Cardiac muscle cell (in vitro differentiated cells and primary cell): ENCODE data around the gene EIF4H. TPM values are rescaled to one million over a fixed set of nuclear protein-coding genes. Genes with fewer than 3 reads are reported as not detected.
A peak's percentile ranks its signal among the peaks of the same experiment; 100 is the strongest.

Source experiments
- DNase-seq, 2 donors: peaks; one replicate each; pipeline versions ENCODE4 v3.0.0 to v3.0.0-alpha.2; 2010 to 2017; ENCODE audit warnings: low read depth in 1 of 2, low spot score in 1 of 2
- H3K27ac ChIP-seq: fragments of 200-600 bp; sonication (generic); 2 replicates; pipeline ENCODE4 v1.5.1; 2016
- H3K27me3 ChIP-seq: fragments of 200-600 bp; sonication (generic); 2 replicates; pipeline ENCODE4 v1.6.0; 2016; ENCODE audit warnings: control low read depth
- H3K36me3 ChIP-seq: fragments of 200-600 bp; sonication (generic); 2 replicates; pipeline ENCODE4 v1.5.1; 2016; ENCODE audit warnings: control low read depth
- H3K4me1 ChIP-seq: fragments of 200-600 bp; sonication (generic); 2 replicates; pipeline ENCODE4 v1.8.1; 2017; ENCODE audit warnings: low read depth, mild to moderate bottlenecking, mixed run types
- H3K4me3 ChIP-seq: fragments of 200-600 bp; sonication (generic); 2 replicates; pipeline ENCODE4 v1.5.1; 2016; ENCODE audit warnings: mild to moderate bottlenecking
- H3K9me3 ChIP-seq: fragments of 200-600 bp; sonication (generic); 2 replicates; pipeline ENCODE4 v1.5.1; 2017; ENCODE audit warnings: low read depth, mild to moderate bottlenecking, control low read depth
- CTCF ChIP-seq: IDR thresholded peaks from 2 replicates; pipeline ENCODE4 v1.5.1; 2012; ENCODE audit warnings: low read depth, mild to moderate bottlenecking, low read length
- polyA plus RNA-seq: library from polyadenylated mRNA; unstranded; fragments of >200 nt; fragmentation: Nextera tagmentation; extraction: Ambion mirVana; gene quantifications from 2 replicates; pipeline ENCODE4 v1.2.1, GENCODE V29; 2016
- total RNA-seq: library from RNA; depleted of rRNA; stranded (reverse); fragments of >200 nt; gene quantifications from 2 replicates; pipeline ENCODE4 v1.2.3, GENCODE V29; 2016

EIF4H gene
- total RNA-seq = 314 and 330 TPM in 2 replicates
- polyA plus RNA-seq = 323 and 395 TPM in 2 replicates

- H3K4me3 ChIP-seq = peak within 1 kb of the TSS; percentile 55
- H3K4me1 ChIP-seq = peaks cover 5% of the 10 kb centered on the region
- DNase-seq = peak; percentile 96 to 98
- H3K27ac ChIP-seq = peak within 1 kb of the TSS; percentile 98
- no peak for TF ChIP-seq CTCF
- no peaks in the 10 kb centered on the region for H3K27me3 ChIP-seq
- H3K36me3 ChIP-seq = no peaks in the 10 kb centered on the region
- no peaks in the 10 kb centered on the region for H3K9me3 ChIP-seq
Measured at GRCh38 chr7:74173866-74174605, at the start of gene EIF4H. Gene EIF4H (plus strand): TSS chr7:74174356. CDS start chr7:74174384, 28 bp downstream.

GRCh38 chr7:74126220-74126880 lies 47.8 kb upstream of the EIF4H start:
- TF ChIP-seq CTCF = no peak

GRCh38 chr7:74129887-74130286 lies 44.3 kb upstream of the EIF4H start:
- Histone ChIP-seq H3K4me3 (no peak overlapping the region), H3K27me3 (no peaks in the 10 kb centered on the region), H3K4me1 (no peaks in the 10 kb centered on the region), H3K36me3 (no peaks in the 10 kb centered on the region), H3K27ac (no peak overlapping the region), H3K9me3 (no peaks in the 10 kb centered on the region)
- DNase-seq = no peak
- no peak for TF ChIP-seq CTCF

More at GRCh38 chr7:74126220-74126880, 47.8 kb upstream of the EIF4H start:
- H3K27ac ChIP-seq = no peak overlapping the region
- DNase-seq = no peak
- H3K4me1 ChIP-seq = no peaks in the 10 kb centered on the region
- H3K4me3 ChIP-seq = no peak overlapping the region
- no peaks in the 10 kb centered on the region for H3K36me3 ChIP-seq
- no peaks in the 10 kb centered on the region for H3K27me3 ChIP-seq
- no peaks in the 10 kb centered on the region for H3K9me3 ChIP-seq

- DNase-seq = no peak
- no peaks in the 10 kb centered on the region for H3K9me3 ChIP-seq
- H3K27ac ChIP-seq = no peak overlapping the region
- no peak for TF ChIP-seq CTCF
- H3K4me3 ChIP-seq = no peak overlapping the region
- H3K27me3 ChIP-seq = no peaks in the 10 kb centered on the region
- H3K4me1 ChIP-seq = no peaks in the 10 kb centered on the region
- H3K36me3 ChIP-seq = no peaks in the 10 kb centered on the region
Measured at GRCh38 chr7:74130518-74130917, 43.6 kb upstream of the EIF4H start.

GRCh38 chr7:74134117-74134620 lies 40.0 kb upstream of the EIF4H start:
- H3K4me1 ChIP-seq = no peaks in the 10 kb centered on the region
- no peaks in the 10 kb centered on the region for H3K36me3 ChIP-seq
- DNase-seq = peak in 1 of 2 donors; percentile 29
- H3K27ac ChIP-seq = no peak overlapping the region
- no peaks in the 10 kb centered on the region for H3K27me3 ChIP-seq
- no peak overlapping the region for H3K4me3 ChIP-seq
- TF ChIP-seq CTCF = no peak
- no peaks in the 10 kb centered on the region for H3K9me3 ChIP-seq
